Ascending aorta (tissue), 2 donors: ENCODE data around the gene RFTN1. TPM values are rescaled to one million over a fixed set of nuclear protein-coding genes. Genes with fewer than 3 reads are reported as not detected.

ENCODE experiments used
- DNase-seq, 2 donors: peaks; one replicate each; pipeline ENCODE4 v3.0.0-alpha.2; 2019; ENCODE audit warnings: low spot score in 2 of 2
- H3K27ac ChIP-seq, 2 donors: fragments of 200-600 bp; sonication (generic); one replicate each; pipeline ENCODE4 v1.5.1; 2016 to 2017; ENCODE audit warnings: mild to moderate bottlenecking in 1 of 2
- H3K27me3 ChIP-seq: fragments of 200-600 bp; sonication (generic); one replicate; pipeline ENCODE4 v1.5.1; 2017
- H3K36me3 ChIP-seq, 2 donors: fragments of 200-600 bp; sonication (generic); one replicate each; pipeline ENCODE4 v1.5.1; 2016
- H3K4me1 ChIP-seq, 2 donors: fragments of 200-600 bp; sonication (generic); one replicate each; pipeline ENCODE4 v1.5.1; 2016 to 2017; ENCODE audit warnings: mild to moderate bottlenecking in 1 of 2
- H3K4me3 ChIP-seq, 2 donors: fragments of 200-600 bp; sonication (generic); one replicate each; pipeline ENCODE4 v1.5.1; 2016 to 2017; ENCODE audit warnings: mild to moderate bottlenecking in 1 of 2
- H3K9me3 ChIP-seq, 2 donors: fragments of 200-600 bp; sonication (generic); one replicate each; pipeline ENCODE4 v1.5.1; 2016
- intact Hi-C: fragments of 100-400 bp; cut with DNase I; formaldehyde crosslinking; loops from one replicate; pipeline ENCODE4 v1.15.1; 2023
- total RNA-seq: library from RNA; depleted of rRNA; stranded (reverse); fragments of >200 nt; gene quantifications from one replicate; pipeline ENCODE4 v1.1.0, GENCODE V29; 2016
- TF ChIP-seq, protein P1 (sequence below), 3 experiments: fragments of 200-600 bp in 2 of 3; fragments of 450-650 bp in 1 of 3; sonication (generic) in 2 of 3; IDR thresholded peaks; one replicate each; pipeline ENCODE4 v1.5.1; 2016 to 2019; ENCODE audit warnings: antibody characterized with exemption in 3 of 3, mild to moderate bottlenecking in 1 of 3, moderate library complexity in 1 of 3

RFTN1 gene
- total RNA-seq, 1 donor from 2014 or later, result 72.6 TPM

- Histone ChIP-seq H3K27me3 (no peaks in the 10 kb centered on the region), H3K36me3 (no peaks in the 10 kb centered on the region), H3K27ac (no peak overlapping the region), H3K4me1 (peaks cover 0 to 32% of the 10 kb centered on the region in 2 donors), H3K9me3 (no peaks in the 10 kb centered on the region), H3K4me3 (no peak overlapping the region)
- intact Hi-C loops, result no loop called here
- TF ChIP-seq, protein P1, sequence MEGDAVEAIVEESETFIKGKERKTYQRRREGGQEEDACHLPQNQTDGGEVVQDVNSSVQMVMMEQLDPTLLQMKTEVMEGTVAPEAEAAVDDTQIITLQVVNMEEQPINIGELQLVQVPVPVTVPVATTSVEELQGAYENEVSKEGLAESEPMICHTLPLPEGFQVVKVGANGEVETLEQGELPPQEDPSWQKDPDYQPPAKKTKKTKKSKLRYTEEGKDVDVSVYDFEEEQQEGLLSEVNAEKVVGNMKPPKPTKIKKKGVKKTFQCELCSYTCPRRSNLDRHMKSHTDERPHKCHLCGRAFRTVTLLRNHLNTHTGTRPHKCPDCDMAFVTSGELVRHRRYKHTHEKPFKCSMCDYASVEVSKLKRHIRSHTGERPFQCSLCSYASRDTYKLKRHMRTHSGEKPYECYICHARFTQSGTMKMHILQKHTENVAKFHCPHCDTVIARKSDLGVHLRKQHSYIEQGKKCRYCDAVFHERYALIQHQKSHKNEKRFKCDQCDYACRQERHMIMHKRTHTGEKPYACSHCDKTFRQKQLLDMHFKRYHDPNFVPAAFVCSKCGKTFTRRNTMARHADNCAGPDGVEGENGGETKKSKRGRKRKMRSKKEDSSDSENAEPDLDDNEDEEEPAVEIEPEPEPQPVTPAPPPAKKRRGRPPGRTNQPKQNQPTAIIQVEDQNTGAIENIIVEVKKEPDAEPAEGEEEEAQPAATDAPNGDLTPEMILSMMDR (IDR thresholded peaks at IDR 0.05), result no peak
- no peak for DNase-seq
Observed at GRCh38 chr3:16508591-16508995, 4.9 kb downstream of the RFTN1 start.

GRCh38 chr3:16508243-16508578 lies 5.3 kb downstream of the RFTN1 start:
- intact Hi-C loops, result no loop called here
- Histone ChIP-seq H3K36me3 (no peaks in the 10 kb centered on the region), H3K27me3 (no peaks in the 10 kb centered on the region), H3K9me3 (no peaks in the 10 kb centered on the region), H3K4me1 (peaks cover 0 to 32% of the 10 kb centered on the region in 2 donors), H3K27ac (no peak overlapping the region), H3K4me3 (no peak overlapping the region)
- TF ChIP-seq, protein P1 (IDR thresholded peaks at IDR 0.05), result no peak
- DNase-seq, result no peak

DNA sequence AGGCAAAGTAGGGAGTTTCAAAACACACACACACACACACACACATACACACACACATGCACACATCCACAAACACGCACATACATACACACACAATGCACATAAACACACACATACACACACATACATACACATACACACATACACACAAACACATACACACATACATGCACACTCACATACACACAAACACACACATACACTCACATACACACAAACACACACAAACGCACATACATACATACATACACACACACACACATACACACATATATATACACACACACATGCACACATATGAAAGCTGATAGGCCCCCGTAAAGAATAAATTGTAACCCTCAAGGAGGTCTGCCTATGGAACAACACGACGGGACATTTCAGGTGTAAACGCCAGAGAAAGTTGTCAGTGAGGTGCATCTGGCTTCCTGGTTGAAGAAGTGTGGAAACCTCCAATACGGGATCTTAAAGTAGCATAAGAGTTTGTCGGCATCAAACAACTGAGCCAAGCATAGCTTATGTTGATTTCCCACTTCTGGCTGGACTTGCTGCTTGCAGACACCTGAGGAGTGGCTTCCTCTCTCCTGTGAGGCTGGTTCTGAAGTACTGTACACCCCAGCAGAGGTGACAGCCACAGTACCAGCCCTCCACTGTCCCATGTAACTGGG lies 5.8 kb downstream of the RFTN1 start:
- no peak overlapping the region for H3K27ac ChIP-seq
- H3K4me1 ChIP-seq, result peaks cover 0 to 32% of the 10 kb centered on the region in 2 donors
- no peaks in the 10 kb centered on the region for H3K36me3 ChIP-seq
- no peak for DNase-seq
- intact Hi-C loops, result no loop called here
- no peaks in the 10 kb centered on the region for H3K27me3 ChIP-seq
- TF ChIP-seq, protein P1 (IDR thresholded peaks at IDR 0.05), result no peak
- no peak overlapping the region for H3K4me3 ChIP-seq
- H3K9me3 ChIP-seq, result no peaks in the 10 kb centered on the region

DNA sequence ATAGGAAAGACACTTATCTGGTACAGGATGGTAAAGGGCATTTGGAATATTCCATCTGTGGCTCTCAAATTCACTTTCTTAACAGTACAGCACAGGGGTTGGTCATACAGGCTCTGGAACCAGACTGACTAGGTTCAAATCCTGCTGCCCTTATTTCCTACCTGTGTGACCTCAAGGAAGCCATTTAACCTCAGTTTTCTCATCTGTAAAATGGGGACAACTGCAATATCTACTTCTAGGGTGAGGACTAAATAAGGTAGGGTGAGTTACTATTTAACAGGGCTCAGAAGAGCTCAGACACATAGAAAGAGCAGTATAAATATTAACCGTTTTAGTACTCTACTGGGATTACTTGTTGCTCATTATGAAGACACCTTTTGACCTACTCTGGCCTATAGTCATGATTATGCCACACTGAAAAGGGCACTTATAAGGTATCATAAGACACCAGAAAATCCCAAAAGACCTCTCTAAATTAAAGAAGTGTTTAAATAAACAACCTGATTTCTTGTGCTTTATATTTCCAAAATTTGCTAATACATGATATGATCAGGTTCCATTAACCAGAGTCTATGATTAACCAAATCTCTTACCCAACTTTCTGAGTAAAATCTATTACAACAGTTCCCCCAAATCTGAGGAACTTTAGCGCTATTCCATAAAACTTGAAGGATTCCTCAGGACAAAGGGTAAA lies 6.5 kb downstream of the RFTN1 start:
- peaks cover 0 to 32% of the 10 kb centered on the region in 2 donors for H3K4me1 ChIP-seq
- intact Hi-C loops, result no loop called here
- no peak for DNase-seq

GRCh38 chr3:16506451-16506850 lies 7.0 kb downstream of the RFTN1 start:
- intact Hi-C loops, result no loop called here
- TF ChIP-seq, protein P1 (IDR thresholded peaks at IDR 0.05), result no peak

More for the DNA sequence above, 6.5 kb downstream of the RFTN1 start:
- Histone ChIP-seq H3K36me3 (no peaks in the 10 kb centered on the region), H3K27me3 (no peaks in the 10 kb centered on the region), H3K27ac (no peak overlapping the region), H3K9me3 (no peaks in the 10 kb centered on the region), H3K4me3 (no peak overlapping the region)
- TF ChIP-seq, protein P1 (IDR thresholded peaks at IDR 0.05), result no peak

More at GRCh38 chr3:16506451-16506850, 7.0 kb downstream of the RFTN1 start:
- Histone ChIP-seq H3K9me3 (no peaks in the 10 kb centered on the region), H3K4me1 (peaks cover 0 to 32% of the 10 kb centered on the region in 2 donors), H3K27ac (no peak overlapping the region), H3K4me3 (no peak overlapping the region), H3K36me3 (no peaks in the 10 kb centered on the region), H3K27me3 (no peaks in the 10 kb centered on the region)
- DNase-seq, result no peak
